ENCODE measurements around the gene CLP1.

- TF ChIP-seq EP300 (IDR thresholded peaks at IDR 0.05), result no peak
- no peak for TF ChIP-seq CTCF (IDR thresholded peaks at IDR 0.05)
- TF ChIP-seq POLR2AphosphoS5 (IDR thresholded peaks at IDR 0.05), result no peak
- TF ChIP-seq POLR2A (IDR thresholded peaks at IDR 0.05), result no peak
These were observed 10.8 kb downstream of the CLP1 start for GRCh38 chr11:57668434-57668782.
